ENCODE measurements around the gene ENPP1.
"Not testable (repeated sequence)": the region's sequence is repeated elsewhere in the genome, so short reads cannot be mapped to it uniquely, and the experiment has no call there.

GRCh38 chr6:131903734-131904133 lies 95.9 kb downstream of the ENPP1 start:
- not testable (repeated sequence) for TF ChIP-seq POLR2A, CTCF, POLR2AphosphoS5 (IDR thresholded peaks at IDR 0.05)

All from gastroesophageal sphincter (tissue), 3 donors.